Bronchial epithelial cell (primary cell): ENCODE data around the gene TBC1D22A. TPM values are rescaled to one million over a fixed set of nuclear protein-coding genes. Genes with fewer than 3 reads are reported as not detected.
A peak's percentile ranks its signal among the peaks of the same experiment; 100 is the strongest.

ENCODE experiments used
- DNase-seq: peaks from one replicate; pipeline ENCODE4 v3.0.0-alpha.2; 2010; ENCODE audit warnings: low read depth
- FAIRE-seq: peaks from 2 replicates; lab custom pipeline; 2011; peaks lifted over from hg19 to GRCh38; lab: Jason Lieb, UNC
- H3K27me3 ChIP-seq: 2 replicates; pipeline ENCODE4 v1.5.1; 2011; ENCODE audit warnings: low read length; ENCODE audit not compliant: control insufficient read depth, insufficient read depth
- H3K36me3 ChIP-seq: 2 replicates; pipeline ENCODE4 v1.5.1; 2011; ENCODE audit warnings: low read length; ENCODE audit not compliant: control insufficient read depth, insufficient read depth
- H3K4me3 ChIP-seq: 2 replicates; pipeline ENCODE4 v1.5.1; 2011; ENCODE audit warnings: mild to moderate bottlenecking, low read depth, low read length, control low read depth
- total RNA-seq: library from RNA; depleted of rRNA; stranded (reverse); fragments of >200 nt; gene quantifications from 2 replicates; pipeline ENCODE4 v1.2.1, GENCODE V29; 2014
- TF ChIP-seq, protein P1 (sequence below): IDR thresholded peaks from 2 replicates; pipeline ENCODE4 v1.5.1; 2011; ENCODE audit warnings: mild to moderate bottlenecking, moderate library complexity, low read length, control low read depth, inconsistent platforms; ENCODE audit not compliant: insufficient read depth, severe bottlenecking

TBC1D22A gene
- total RNA-seq, 1 donor from 2014 or later = 10.0 TPM

DNA sequence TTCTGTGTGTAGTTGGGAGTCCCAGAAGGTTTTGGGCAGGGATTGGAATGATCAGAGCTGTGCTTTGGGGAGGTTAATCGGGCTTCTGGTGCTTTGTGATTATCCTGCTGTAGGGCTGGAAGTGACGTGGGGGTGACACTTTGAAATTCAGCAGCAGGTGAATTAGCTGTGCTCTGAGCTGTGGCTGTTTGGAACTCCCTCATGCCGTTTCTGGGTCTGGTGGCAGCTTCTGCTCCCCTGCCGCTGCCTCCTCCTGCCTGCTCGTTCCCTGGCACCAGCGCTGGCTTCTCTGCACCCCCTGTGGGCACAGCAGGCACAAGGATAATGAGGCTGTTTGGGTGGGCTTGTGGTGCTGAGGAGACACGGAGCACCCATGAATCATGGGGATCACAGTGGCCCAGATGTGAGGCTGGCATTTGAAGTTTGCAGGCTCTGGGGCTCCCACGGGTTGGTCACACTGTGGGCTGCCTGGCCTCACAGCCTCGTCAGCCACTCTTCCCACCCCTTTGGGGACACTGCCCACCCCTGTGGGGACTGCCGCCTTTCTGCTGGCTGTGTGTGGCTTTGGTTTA lies 49.7 kb downstream of the TBC1D22A start:
- DNase-seq = no peak
- H3K4me3 ChIP-seq = no peak overlapping the region
- no peak for FAIRE-seq
- no peaks in the 10 kb centered on the region for H3K27me3 ChIP-seq
- peaks cover 2% of the 10 kb centered on the region for H3K36me3 ChIP-seq
- TF ChIP-seq, protein P1, sequence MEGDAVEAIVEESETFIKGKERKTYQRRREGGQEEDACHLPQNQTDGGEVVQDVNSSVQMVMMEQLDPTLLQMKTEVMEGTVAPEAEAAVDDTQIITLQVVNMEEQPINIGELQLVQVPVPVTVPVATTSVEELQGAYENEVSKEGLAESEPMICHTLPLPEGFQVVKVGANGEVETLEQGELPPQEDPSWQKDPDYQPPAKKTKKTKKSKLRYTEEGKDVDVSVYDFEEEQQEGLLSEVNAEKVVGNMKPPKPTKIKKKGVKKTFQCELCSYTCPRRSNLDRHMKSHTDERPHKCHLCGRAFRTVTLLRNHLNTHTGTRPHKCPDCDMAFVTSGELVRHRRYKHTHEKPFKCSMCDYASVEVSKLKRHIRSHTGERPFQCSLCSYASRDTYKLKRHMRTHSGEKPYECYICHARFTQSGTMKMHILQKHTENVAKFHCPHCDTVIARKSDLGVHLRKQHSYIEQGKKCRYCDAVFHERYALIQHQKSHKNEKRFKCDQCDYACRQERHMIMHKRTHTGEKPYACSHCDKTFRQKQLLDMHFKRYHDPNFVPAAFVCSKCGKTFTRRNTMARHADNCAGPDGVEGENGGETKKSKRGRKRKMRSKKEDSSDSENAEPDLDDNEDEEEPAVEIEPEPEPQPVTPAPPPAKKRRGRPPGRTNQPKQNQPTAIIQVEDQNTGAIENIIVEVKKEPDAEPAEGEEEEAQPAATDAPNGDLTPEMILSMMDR = no peak

DNA sequence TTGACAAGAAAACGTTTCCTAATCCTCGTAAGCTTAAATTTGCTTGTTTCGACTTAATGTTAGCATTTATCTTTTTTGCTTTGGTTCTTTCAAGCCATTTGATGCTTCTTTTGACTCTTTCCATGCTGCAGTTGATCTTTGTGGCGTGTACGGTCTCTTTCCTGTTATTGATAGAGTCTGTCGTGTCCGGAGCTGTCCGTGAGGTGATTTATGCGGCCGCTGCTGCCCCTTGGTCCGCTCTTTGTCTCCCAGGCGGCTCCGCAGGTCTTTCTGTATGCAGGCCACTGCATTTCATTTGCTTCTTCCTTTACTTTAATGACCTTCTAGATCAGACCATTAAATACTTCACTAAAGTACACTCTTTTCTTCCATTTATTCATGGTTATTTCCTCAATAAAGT lies 50.3 kb downstream of the TBC1D22A start:
- H3K36me3 ChIP-seq = peaks cover 2% of the 10 kb centered on the region
- no peak for FAIRE-seq
- H3K27me3 ChIP-seq = no peaks in the 10 kb centered on the region
- TF ChIP-seq, protein P1 = no peak
- no peak for DNase-seq
- H3K4me3 ChIP-seq = no peak overlapping the region

DNA sequence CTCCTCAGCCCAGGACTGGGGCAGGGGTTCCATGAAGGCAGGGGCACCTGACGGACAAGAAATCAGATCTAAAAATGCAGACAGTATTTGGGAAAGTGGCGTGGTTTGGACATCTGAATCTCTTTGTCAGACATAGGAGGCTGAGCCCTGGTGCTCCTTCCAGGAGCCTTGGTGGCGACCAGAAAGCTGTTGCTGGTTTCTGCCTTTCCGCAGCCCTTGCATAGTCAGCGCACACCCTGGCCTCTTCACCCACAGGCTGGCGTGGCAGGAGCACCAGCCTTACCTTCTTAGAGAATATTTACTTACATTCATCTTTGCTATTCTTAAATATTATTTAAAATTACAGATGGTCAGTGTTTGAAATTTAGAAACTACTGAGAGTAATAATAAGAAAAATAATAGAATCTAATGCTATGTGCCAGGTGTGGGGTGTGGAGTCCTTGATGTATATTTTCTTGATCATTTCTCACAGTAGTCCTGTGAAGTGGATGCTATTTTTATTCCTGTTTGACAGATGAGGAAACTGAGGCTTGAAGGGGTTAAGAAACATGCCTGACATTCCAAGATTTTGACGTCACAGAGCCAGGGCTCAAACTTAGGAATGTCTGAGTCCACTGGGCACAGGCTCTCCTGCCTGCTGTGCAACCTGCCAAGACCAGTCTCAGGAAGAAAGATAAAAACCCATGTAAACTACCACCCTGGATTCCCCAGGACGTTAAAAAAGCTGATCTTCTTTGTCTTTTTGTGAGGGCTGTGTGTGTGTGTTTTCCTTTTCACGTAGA lies 51.6 kb downstream of the TBC1D22A start:
- TF ChIP-seq, protein P1 = no peak
- Histone ChIP-seq H3K4me3 (no peak overlapping the region), H3K27me3 (no peaks in the 10 kb centered on the region), H3K36me3 (peaks cover 2% of the 10 kb centered on the region)
- DNase-seq = peak; percentile 38
- no peak for FAIRE-seq

DNA sequence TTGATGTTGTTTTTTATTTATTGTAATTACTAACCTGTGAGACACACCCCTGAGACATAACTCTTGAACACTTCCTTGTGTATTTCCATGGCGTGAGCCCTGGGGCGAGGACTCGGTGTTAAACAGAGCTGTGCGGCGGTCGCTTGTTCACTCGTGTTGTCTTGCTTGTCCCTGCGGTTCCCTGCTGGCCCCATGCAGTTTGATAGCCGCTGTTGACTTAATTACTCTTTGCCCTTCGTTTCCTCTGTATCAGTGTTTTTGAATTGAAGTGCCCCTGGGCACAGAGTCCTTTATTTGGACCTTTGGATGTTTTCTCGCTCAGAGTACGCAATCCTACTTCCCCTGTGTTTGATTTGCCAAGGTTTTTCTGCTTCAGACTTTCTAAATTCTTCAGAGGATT lies 52.7 kb downstream of the TBC1D22A start:
- H3K27me3 ChIP-seq = no peaks in the 10 kb centered on the region
- no peak overlapping the region for H3K4me3 ChIP-seq
- FAIRE-seq (no peak), DNase-seq (no peak)
- no peaks in the 10 kb centered on the region for H3K36me3 ChIP-seq
- TF ChIP-seq, protein P1 = no peak

DNA sequence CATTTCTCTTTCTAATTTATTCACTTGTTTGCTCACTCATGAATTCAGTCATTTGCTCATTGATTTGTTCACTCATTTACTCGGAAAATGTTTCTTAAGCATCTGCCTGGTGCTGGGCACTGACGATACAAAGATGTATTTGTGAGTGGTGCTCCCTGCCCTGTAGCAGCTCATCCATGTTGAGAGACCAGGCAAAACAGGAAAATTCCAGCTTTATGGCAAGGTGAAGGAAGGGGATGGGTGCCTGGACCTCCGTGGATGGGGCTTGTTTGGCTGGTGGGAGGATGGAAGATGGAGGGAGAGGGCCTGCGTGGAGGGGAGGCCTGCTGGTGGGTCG lies 53.1 kb downstream of the TBC1D22A start:
- no peak for FAIRE-seq

More for the DNA sequence above, 53.1 kb downstream of the TBC1D22A start:
- no peak for DNase-seq
- Histone ChIP-seq H3K36me3 (no peaks in the 10 kb centered on the region), H3K27me3 (no peaks in the 10 kb centered on the region), H3K4me3 (no peak overlapping the region)
- TF ChIP-seq, protein P1 = no peak
